ENCODE results near the gene CTNND2. TPM values are rescaled to one million over a fixed set of nuclear protein-coding genes. Genes with fewer than 3 reads are reported as not detected.

The CTNND2 gene
- total and polyA plus RNA-seq, 5 donors from 2014 or later: not detected

DNA sequence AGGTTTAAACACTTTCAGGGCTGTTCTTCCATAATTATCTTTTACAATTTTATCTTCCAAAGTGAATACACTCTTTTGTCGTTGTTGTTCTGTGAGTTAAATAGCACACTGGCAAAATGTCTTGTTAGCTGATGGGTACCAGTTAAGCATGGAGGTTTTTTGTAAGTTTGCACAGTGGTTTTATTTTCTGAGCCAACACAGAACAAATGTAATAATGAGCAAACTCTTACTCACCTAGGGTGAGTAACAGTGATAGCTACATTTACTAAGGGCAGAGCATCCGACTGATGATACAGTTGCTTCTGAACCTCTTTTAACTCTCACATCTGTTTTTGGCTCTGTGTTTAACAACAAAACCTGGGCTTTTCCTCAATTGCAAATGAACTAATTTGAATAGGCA is 103.2 kb downstream of the CTNND2 start:
- H3K36me3 ChIP-seq (ENCODE audit: control insufficient read depth, insufficient read depth, low read length): no peaks in the 10 kb centered on the region
- Mint-ChIP-seq H3K27ac (no peak overlapping the region), H3K9me3 (peaks cover 0 to 8% (median 1%) of the 10 kb centered on the region in 7 donors), H3K4me1 (no peaks in the 10 kb centered on the region), H3K27me3 (no peaks in the 10 kb centered on the region), H3K4me3 (no peak overlapping the region), H3K36me3 (no peaks in the 10 kb centered on the region)
- H3K27me3 ChIP-seq (ENCODE audit: control insufficient read depth, insufficient read depth, low read length): no peaks in the 10 kb centered on the region
- H3K9me3 ChIP-seq (ENCODE audit: control insufficient read depth in 2 of 2, low read length in 2 of 2): no peaks in the 10 kb centered on the region
- DNase-seq (no peak), ATAC-seq (ENCODE audit: low read depth in 2 of 2) (no peak)
- H3K4me3 ChIP-seq (ENCODE audit: low read depth, low read length): no peak overlapping the region
- no peaks in the 10 kb centered on the region for H3K4me1 ChIP-seq (ENCODE audit: control insufficient read depth, insufficient read depth, low read length, poor library complexity, severe bottlenecking)
- no peak overlapping the region for H3K27ac ChIP-seq (ENCODE audit: insufficient read depth, low read length, poor library complexity, severe bottlenecking)

DNA sequence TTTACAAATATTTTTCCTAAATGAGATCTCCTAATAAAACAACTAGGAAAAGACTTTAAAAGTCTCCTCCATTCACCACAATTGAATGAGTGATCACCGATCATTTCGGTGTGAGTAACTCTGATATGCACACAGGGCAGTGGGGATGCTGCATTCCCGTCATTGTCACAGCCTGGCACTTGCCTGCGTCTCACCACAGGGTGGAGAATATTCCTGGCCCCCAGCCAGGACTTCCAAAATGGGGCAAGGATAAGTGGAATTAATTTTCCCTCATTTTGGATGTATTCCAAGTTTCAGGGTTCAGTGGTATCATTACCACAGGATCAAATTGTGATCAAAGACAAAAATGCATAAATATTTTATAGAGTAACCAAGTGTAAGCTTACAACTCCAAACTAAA is 107.1 kb downstream of the CTNND2 start:
- no peaks in the 10 kb centered on the region for H3K36me3 Mint-ChIP-seq
- DNase-seq (no peak), ATAC-seq (ENCODE audit: low read depth in 2 of 2) (no peak)
- Histone ChIP-seq H3K27me3 (ENCODE audit: control insufficient read depth, insufficient read depth, low read length) (no peaks in the 10 kb centered on the region), H3K4me3 (ENCODE audit: low read depth, low read length) (no peak overlapping the region), H3K9me3 (ENCODE audit: control insufficient read depth in 2 of 2, low read length in 2 of 2) (no peaks in the 10 kb centered on the region), H3K4me1 (ENCODE audit: control insufficient read depth, insufficient read depth, low read length, poor library complexity, severe bottlenecking) (no peaks in the 10 kb centered on the region), H3K27ac (ENCODE audit: insufficient read depth, low read length, poor library complexity, severe bottlenecking) (no peak overlapping the region), H3K36me3 (ENCODE audit: control insufficient read depth, insufficient read depth, low read length) (no peaks in the 10 kb centered on the region)
- no peaks in the 10 kb centered on the region for H3K4me1 Mint-ChIP-seq
- no peak overlapping the region for H3K4me3 Mint-ChIP-seq
- no peaks in the 10 kb centered on the region for H3K27me3 Mint-ChIP-seq
- H3K9me3 Mint-ChIP-seq: peaks cover 0 to 9% (median 0%) of the 10 kb centered on the region in 7 donors
- no peak overlapping the region for H3K27ac Mint-ChIP-seq

DNA sequence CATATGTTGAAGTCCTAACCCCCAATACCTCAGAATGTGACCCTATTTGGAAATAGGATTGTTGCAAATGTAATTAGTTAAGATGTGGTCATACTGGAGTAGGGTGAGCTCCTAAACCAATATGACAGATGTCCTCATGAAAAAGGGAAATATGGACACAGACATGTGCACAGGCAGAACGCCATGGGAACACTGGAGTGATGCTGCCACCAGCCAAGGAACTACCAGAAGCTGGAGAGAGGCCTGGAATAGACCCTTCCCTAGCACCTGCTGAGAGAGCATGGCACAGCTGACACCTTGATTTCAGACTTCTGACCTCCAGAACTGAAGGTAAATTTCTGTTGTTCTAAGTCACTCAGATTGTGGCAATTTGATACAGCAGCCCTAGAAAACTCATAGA is 110.8 kb downstream of the CTNND2 start:
- DNase-seq (no peak), ATAC-seq (ENCODE audit: low read depth in 2 of 2) (no peak)
- peaks cover 0 to 9% (median 3%) of the 10 kb centered on the region in 7 donors for H3K9me3 Mint-ChIP-seq
- no peaks in the 10 kb centered on the region for H3K4me1 Mint-ChIP-seq
- Histone ChIP-seq H3K4me1 (ENCODE audit: control insufficient read depth, insufficient read depth, low read length, poor library complexity, severe bottlenecking) (no peaks in the 10 kb centered on the region), H3K4me3 (ENCODE audit: low read depth, low read length) (no peak overlapping the region), H3K27me3 (ENCODE audit: control insufficient read depth, insufficient read depth, low read length) (no peaks in the 10 kb centered on the region), H3K36me3 (ENCODE audit: control insufficient read depth, insufficient read depth, low read length) (no peaks in the 10 kb centered on the region), H3K27ac (ENCODE audit: insufficient read depth, low read length, poor library complexity, severe bottlenecking) (no peak overlapping the region), H3K9me3 (ENCODE audit: control insufficient read depth in 2 of 2, low read length in 2 of 2) (no peaks in the 10 kb centered on the region)
- no peaks in the 10 kb centered on the region for H3K27me3 Mint-ChIP-seq
- H3K27ac Mint-ChIP-seq: no peak overlapping the region
- no peaks in the 10 kb centered on the region for H3K36me3 Mint-ChIP-seq
- H3K4me3 Mint-ChIP-seq: no peak overlapping the region

DNA sequence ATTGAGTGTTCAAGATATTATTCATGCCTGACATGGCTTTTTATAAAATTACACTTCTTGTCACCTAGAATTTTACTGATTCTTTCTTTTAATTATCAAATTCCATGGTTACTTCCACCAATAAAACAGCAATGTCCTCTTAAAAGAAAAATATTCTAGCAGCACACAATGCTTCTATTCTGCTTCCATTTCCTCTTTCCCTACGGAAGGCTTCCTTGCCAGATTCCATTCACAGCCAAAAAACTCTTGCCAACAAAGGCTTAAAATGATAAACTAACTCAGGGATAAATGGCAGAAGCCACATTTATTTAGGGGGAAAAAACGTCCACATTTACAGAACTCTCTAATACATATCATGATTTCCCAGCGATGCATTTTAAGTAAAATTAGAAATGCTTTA is 111.6 kb downstream of the CTNND2 start:
- Mint-ChIP-seq H3K9me3 (peaks cover 0 to 9% (median 3%) of the 10 kb centered on the region in 7 donors), H3K36me3 (no peaks in the 10 kb centered on the region), H3K4me3 (no peak overlapping the region), H3K27me3 (no peaks in the 10 kb centered on the region), H3K27ac (no peak overlapping the region), H3K4me1 (no peaks in the 10 kb centered on the region)
- Histone ChIP-seq H3K9me3 (ENCODE audit: control insufficient read depth in 2 of 2, low read length in 2 of 2) (no peaks in the 10 kb centered on the region), H3K27me3 (ENCODE audit: control insufficient read depth, insufficient read depth, low read length) (no peaks in the 10 kb centered on the region), H3K4me3 (ENCODE audit: low read depth, low read length) (no peak overlapping the region), H3K36me3 (ENCODE audit: control insufficient read depth, insufficient read depth, low read length) (no peaks in the 10 kb centered on the region), H3K4me1 (ENCODE audit: control insufficient read depth, insufficient read depth, low read length, poor library complexity, severe bottlenecking) (no peaks in the 10 kb centered on the region), H3K27ac (ENCODE audit: insufficient read depth, low read length, poor library complexity, severe bottlenecking) (no peak overlapping the region)
- ATAC-seq (ENCODE audit: low read depth in 2 of 2): no peak
- DNase-seq: no peak

DNA sequence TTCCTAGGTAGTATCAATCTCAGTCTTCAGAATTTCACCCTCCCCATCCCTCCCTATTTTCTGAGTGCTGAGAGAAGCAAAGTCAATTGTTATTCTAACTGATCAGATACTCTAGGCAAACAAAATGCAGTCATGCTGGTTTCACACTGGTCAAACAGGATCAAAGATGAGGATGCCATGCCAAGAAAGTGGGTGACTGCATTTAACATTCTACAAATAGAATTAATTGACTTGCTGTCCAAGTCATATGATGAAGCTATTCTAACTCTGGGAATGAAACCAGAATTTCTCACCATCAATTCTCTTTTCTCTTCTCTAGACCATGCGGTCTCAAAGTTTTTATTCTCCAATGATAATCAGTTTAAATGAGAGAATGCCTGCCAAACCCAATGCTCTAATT is 112.5 kb downstream of the CTNND2 start:
- H3K4me1 Mint-ChIP-seq: no peaks in the 10 kb centered on the region
- ATAC-seq (ENCODE audit: low read depth in 2 of 2): no peak

DNA sequence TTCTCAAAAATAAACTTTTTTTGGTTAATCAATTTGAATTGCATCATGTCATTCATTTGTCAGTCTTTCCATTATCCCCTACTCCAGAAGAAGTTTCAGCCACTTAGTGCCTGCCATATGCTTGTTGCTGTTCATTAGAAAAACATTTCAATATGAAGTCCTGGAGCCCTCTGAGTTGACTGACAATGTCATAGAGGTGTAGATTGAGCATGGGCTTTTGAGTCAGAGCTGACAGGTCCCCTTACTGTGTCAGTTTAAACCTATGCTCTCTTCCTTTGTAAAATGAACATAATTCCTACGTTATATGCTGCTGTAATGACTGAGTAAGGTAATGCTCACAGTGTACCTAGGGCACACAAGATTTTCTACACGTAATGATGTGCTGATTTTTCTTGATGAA is 114.0 kb downstream of the CTNND2 start:
- Histone ChIP-seq H3K9me3 (ENCODE audit: control insufficient read depth in 2 of 2, low read length in 2 of 2) (no peaks in the 10 kb centered on the region), H3K4me1 (ENCODE audit: control insufficient read depth, insufficient read depth, low read length, poor library complexity, severe bottlenecking) (no peaks in the 10 kb centered on the region), H3K27me3 (ENCODE audit: control insufficient read depth, insufficient read depth, low read length) (no peaks in the 10 kb centered on the region), H3K27ac (ENCODE audit: insufficient read depth, low read length, poor library complexity, severe bottlenecking) (no peak overlapping the region), H3K4me3 (ENCODE audit: low read depth, low read length) (no peak overlapping the region), H3K36me3 (ENCODE audit: control insufficient read depth, insufficient read depth, low read length) (no peaks in the 10 kb centered on the region)
- no peak overlapping the region for H3K4me3 Mint-ChIP-seq
- no peaks in the 10 kb centered on the region for H3K4me1 Mint-ChIP-seq
- no peaks in the 10 kb centered on the region for H3K36me3 Mint-ChIP-seq
- H3K27ac Mint-ChIP-seq: no peak overlapping the region
- no peaks in the 10 kb centered on the region for H3K27me3 Mint-ChIP-seq
- ATAC-seq (ENCODE audit: low read depth in 2 of 2): no peak
- H3K9me3 Mint-ChIP-seq: peaks cover 0 to 8% (median 3%) of the 10 kb centered on the region in 7 donors
- DNase-seq: no peak

More for the DNA sequence above, 112.5 kb downstream of the CTNND2 start:
- H3K27ac Mint-ChIP-seq: no peak overlapping the region
- no peak overlapping the region for H3K4me3 Mint-ChIP-seq
- no peaks in the 10 kb centered on the region for H3K27me3 ChIP-seq (ENCODE audit: control insufficient read depth, insufficient read depth, low read length)
- no peak overlapping the region for H3K27ac ChIP-seq (ENCODE audit: insufficient read depth, low read length, poor library complexity, severe bottlenecking)
- no peaks in the 10 kb centered on the region for H3K36me3 ChIP-seq (ENCODE audit: control insufficient read depth, insufficient read depth, low read length)
- no peaks in the 10 kb centered on the region for H3K9me3 ChIP-seq (ENCODE audit: control insufficient read depth in 2 of 2, low read length in 2 of 2)
- H3K27me3 Mint-ChIP-seq: no peaks in the 10 kb centered on the region
- no peaks in the 10 kb centered on the region for H3K36me3 Mint-ChIP-seq
- peaks cover 0 to 9% (median 3%) of the 10 kb centered on the region in 7 donors for H3K9me3 Mint-ChIP-seq
- H3K4me1 ChIP-seq (ENCODE audit: control insufficient read depth, insufficient read depth, low read length, poor library complexity, severe bottlenecking): no peaks in the 10 kb centered on the region
- DNase-seq: no peak
- no peak overlapping the region for H3K4me3 ChIP-seq (ENCODE audit: low read depth, low read length)

DNA sequence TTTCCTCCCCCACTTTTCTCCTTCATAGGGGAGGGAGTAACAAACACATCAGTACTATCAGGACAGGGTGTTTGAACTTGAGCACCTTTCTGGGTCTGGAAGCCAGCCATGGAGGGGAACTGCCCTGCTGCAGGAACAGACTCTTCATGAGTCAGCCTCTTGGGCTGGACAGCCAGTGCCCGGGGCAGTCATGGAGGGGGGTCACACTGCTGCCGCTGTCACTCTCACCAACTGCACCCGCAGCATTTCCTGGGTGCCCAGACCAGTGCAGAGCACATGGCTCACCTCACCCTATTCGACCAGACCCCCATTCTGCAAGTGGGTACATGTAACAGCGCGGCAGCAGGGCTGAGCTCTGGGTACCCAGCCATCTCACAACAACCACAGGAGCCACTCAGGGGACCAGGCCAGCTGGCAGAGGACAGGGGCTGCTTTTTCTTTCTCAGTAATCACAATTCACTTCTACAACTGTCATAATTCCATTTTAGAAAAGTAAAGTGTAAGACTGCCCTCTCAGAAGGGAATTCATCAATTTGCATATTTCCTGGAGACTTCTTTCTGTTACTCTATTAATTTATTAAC is 118.4 kb downstream of the CTNND2 start:
- Histone ChIP-seq H3K4me3 (ENCODE audit: low read depth, low read length) (no peak overlapping the region), H3K36me3 (ENCODE audit: control insufficient read depth, insufficient read depth, low read length) (no peaks in the 10 kb centered on the region), H3K9me3 (ENCODE audit: control insufficient read depth in 2 of 2, low read length in 2 of 2) (no peaks in the 10 kb centered on the region), H3K27me3 (ENCODE audit: control insufficient read depth, insufficient read depth, low read length) (no peaks in the 10 kb centered on the region), H3K4me1 (ENCODE audit: control insufficient read depth, insufficient read depth, low read length, poor library complexity, severe bottlenecking) (no peaks in the 10 kb centered on the region), H3K27ac (ENCODE audit: insufficient read depth, low read length, poor library complexity, severe bottlenecking) (no peak overlapping the region)
- no peak overlapping the region for H3K4me3 Mint-ChIP-seq
- no peak overlapping the region for H3K27ac Mint-ChIP-seq
- H3K27me3 Mint-ChIP-seq: no peaks in the 10 kb centered on the region
- no peaks in the 10 kb centered on the region for H3K36me3 Mint-ChIP-seq
- DNase-seq (no peak), ATAC-seq (ENCODE audit: low read depth in 2 of 2) (no peak)
- H3K9me3 Mint-ChIP-seq: peaks cover 0 to 11% (median 4%) of the 10 kb centered on the region in 7 donors
- no peaks in the 10 kb centered on the region for H3K4me1 Mint-ChIP-seq

DNA sequence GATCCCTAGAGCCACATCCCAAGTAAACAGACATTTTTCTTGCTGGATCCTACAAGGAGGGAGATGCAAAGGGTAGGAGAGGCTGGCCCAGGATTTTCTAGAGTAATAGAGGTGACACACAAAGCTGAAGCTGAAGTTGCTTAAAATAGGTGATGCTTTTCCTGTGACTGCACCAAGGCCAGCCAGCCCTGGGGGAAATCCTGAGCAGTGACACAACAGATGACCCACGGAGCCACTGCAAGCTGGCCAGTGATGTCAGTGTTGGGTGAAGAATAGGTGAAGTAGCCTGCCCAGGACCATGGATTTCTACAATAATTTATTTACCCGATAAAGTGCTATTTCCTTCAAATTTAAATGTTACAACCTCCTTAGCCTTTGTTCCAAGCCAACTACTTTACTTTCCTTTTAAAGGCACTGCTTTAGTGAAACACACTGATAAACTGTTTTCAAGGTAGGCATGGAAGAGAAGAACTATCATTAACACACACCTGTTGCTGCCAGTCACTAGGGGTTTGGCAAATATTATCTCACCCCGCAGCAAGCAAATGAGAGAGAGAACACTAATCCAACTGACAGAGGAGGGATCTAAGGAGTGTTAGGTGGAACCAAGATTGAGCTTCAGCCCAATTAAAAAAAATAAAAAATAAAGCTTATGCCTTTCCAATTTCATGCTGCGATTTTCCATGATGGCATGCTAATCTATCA is 123.5 kb downstream of the CTNND2 start:
- no peak for ATAC-seq (ENCODE audit: low read depth in 2 of 2)

More for the DNA sequence above, 123.5 kb downstream of the CTNND2 start:
- Histone ChIP-seq H3K27ac (ENCODE audit: insufficient read depth, low read length, poor library complexity, severe bottlenecking) (no peak overlapping the region), H3K4me1 (ENCODE audit: control insufficient read depth, insufficient read depth, low read length, poor library complexity, severe bottlenecking) (no peaks in the 10 kb centered on the region), H3K36me3 (ENCODE audit: control insufficient read depth, insufficient read depth, low read length) (no peaks in the 10 kb centered on the region), H3K4me3 (ENCODE audit: low read depth, low read length) (no peak overlapping the region), H3K9me3 (ENCODE audit: control insufficient read depth in 2 of 2, low read length in 2 of 2) (no peaks in the 10 kb centered on the region), H3K27me3 (ENCODE audit: control insufficient read depth, insufficient read depth, low read length) (no peaks in the 10 kb centered on the region)
- H3K4me1 Mint-ChIP-seq: no peaks in the 10 kb centered on the region
- H3K4me3 Mint-ChIP-seq: no peak overlapping the region
- no peak for DNase-seq
- no peaks in the 10 kb centered on the region for H3K27me3 Mint-ChIP-seq
- H3K27ac Mint-ChIP-seq: no peak overlapping the region
- H3K36me3 Mint-ChIP-seq: no peaks in the 10 kb centered on the region
- H3K9me3 Mint-ChIP-seq: peaks cover 4 to 14% (median 6%) of the 10 kb centered on the region in 7 donors
